RWPE2 (cell line): ENCODE measurements around the gene SLC1A5.
"Not testable (repeated sequence)": the region's sequence is repeated elsewhere in the genome, so short reads cannot be mapped to it uniquely, and the experiment has no call there.

Experiments
- ATAC-seq: fragments of 200-7000 bp; cut with Tn5 transposase; 3 replicates; pipeline ENCODE4 v1.9.1; 2021; ENCODE audit warnings: low read depth
- DNase-seq: peaks from one replicate; pipeline ENCODE4 v3.0.0-alpha.2; 2020; ENCODE audit warnings: low spot score
- H3K27ac ChIP-seq: fragments of 450-650 bp; 2 replicates; pipeline ENCODE4 v1.5.1; 2017; ENCODE audit warnings: mild to moderate bottlenecking; ENCODE audit not compliant: poor library complexity, severe bottlenecking
- H3K27me3 ChIP-seq: fragments of 250-450 bp; sonication (Bioruptor Pico); 2 replicates; pipeline ENCODE4 v1.5.1; 2021; ENCODE audit warnings: mild to moderate bottlenecking, moderate library complexity; ENCODE audit not compliant: insufficient read depth, poor library complexity, severe bottlenecking
- H3K36me3 ChIP-seq: fragments of 250-450 bp; sonication (Bioruptor Pico); 2 replicates; pipeline ENCODE4 v1.5.1; 2020; ENCODE audit warnings: low read depth, mild to moderate bottlenecking, moderate library complexity
- H3K4me1 ChIP-seq: fragments of 250-450 bp; sonication (Bioruptor Pico); 2 replicates; pipeline ENCODE4 v1.5.1; 2021; ENCODE audit warnings: mild to moderate bottlenecking, moderate library complexity; ENCODE audit not compliant: insufficient read depth, poor library complexity, severe bottlenecking
- H3K4me3 ChIP-seq: fragments of 250-450 bp; sonication (Bioruptor Pico); 2 replicates; pipeline ENCODE4 v1.5.1; 2021; ENCODE audit warnings: mild to moderate bottlenecking, moderate library complexity; ENCODE audit not compliant: severe bottlenecking
- H3K9me3 ChIP-seq: fragments of 250-450 bp; sonication (Bioruptor Pico); 2 replicates; pipeline ENCODE4 v1.5.1; 2021; ENCODE audit warnings: mild to moderate bottlenecking, moderate library complexity; ENCODE audit not compliant: severe bottlenecking
- TF ChIP-seq, protein P1 (sequence below): fragments of 450-650 bp; IDR thresholded peaks from one replicate; pipeline ENCODE4 v1.5.1; 2017; ENCODE audit warnings: mild to moderate bottlenecking, moderate library complexity; ENCODE audit not compliant: poor library complexity, severe bottlenecking

The SLC1A5 gene

DNA sequence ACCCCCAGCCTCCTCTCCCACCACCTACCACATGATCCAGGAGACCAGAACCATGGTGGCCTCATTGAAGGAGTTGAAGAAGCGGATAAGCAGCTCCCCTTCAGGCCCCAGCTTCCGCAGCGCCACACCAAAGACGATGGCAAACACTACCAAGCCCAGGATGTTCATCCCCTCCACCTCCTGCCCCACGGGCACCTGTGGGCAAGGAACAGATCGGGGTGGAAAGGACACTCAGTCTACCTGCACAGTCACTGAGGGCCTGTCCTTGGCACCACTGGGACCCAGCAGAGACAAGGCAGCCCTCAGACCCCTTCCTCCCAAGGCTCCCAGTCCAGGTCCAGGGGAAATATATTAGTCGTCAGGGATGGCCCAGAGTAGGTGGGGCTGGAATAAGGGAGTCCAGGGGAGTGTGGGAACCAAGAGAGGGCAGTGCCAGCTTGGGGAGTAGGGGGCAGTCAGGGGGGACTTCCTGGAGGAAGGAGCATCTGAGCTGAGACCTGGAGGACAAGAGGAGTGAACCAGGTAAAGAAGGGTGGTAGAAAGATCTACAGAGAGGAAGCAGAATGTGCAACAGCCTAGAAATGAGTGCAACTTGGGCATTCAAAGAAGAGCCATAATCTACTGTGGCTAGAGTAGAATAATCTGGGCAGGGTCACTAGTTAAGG is 5.9 kb downstream of the SLC1A5 start:
- Histone ChIP-seq H3K4me3 (no peak overlapping the region), H3K36me3 (peaks cover 96% of the 10 kb centered on the region), H3K9me3 (no peaks in the 10 kb centered on the region), H3K27me3 (no peaks in the 10 kb centered on the region), H3K27ac (peak overlapping the region; percentile 98), H3K4me1 (peaks cover 29% of the 10 kb centered on the region)
- no peak for ATAC-seq
- TF ChIP-seq, protein P1, sequence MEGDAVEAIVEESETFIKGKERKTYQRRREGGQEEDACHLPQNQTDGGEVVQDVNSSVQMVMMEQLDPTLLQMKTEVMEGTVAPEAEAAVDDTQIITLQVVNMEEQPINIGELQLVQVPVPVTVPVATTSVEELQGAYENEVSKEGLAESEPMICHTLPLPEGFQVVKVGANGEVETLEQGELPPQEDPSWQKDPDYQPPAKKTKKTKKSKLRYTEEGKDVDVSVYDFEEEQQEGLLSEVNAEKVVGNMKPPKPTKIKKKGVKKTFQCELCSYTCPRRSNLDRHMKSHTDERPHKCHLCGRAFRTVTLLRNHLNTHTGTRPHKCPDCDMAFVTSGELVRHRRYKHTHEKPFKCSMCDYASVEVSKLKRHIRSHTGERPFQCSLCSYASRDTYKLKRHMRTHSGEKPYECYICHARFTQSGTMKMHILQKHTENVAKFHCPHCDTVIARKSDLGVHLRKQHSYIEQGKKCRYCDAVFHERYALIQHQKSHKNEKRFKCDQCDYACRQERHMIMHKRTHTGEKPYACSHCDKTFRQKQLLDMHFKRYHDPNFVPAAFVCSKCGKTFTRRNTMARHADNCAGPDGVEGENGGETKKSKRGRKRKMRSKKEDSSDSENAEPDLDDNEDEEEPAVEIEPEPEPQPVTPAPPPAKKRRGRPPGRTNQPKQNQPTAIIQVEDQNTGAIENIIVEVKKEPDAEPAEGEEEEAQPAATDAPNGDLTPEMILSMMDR = no peak
- no peak for DNase-seq

DNA sequence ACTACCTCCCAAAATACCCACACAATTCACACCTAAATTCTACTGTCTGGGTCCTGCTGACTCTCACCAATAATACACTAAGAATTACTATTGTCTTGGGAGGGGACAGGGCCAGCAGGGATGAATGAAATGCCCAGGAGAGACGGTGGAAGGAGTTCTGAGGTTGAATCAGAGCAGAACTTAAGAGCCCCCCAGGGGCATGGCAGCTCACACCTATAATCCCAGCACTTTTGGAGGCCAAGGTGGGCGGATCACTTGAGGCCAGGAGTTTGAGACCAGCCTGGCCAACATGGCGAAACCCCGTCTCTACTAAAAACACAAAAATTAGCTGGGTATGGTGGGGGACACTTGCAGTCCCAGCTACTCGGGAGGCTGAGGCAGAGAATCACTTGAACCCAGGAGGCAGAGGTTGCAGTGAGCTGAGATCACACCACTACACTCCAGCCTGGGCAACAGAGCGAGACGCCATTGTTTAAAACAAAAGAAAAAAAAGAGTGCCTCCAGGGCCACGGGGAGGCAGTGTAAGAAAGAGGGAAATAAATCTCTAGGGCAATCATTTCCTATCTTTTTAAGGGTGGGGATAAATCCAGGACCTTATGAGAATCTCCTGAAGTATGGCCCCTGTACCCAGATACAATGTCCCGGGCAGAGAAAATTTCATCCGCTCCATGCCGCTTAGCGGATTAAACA is 10.3 kb downstream of the SLC1A5 start:
- H3K9me3 ChIP-seq, H3K27ac ChIP-seq, H3K4me3 ChIP-seq, H3K27me3 ChIP-seq, ATAC-seq, DNase-seq: not testable (repeated sequence)
- Histone ChIP-seq H3K4me1 (peaks cover 19% of the 10 kb centered on the region), H3K36me3 (peaks cover 85% of the 10 kb centered on the region)

DNA sequence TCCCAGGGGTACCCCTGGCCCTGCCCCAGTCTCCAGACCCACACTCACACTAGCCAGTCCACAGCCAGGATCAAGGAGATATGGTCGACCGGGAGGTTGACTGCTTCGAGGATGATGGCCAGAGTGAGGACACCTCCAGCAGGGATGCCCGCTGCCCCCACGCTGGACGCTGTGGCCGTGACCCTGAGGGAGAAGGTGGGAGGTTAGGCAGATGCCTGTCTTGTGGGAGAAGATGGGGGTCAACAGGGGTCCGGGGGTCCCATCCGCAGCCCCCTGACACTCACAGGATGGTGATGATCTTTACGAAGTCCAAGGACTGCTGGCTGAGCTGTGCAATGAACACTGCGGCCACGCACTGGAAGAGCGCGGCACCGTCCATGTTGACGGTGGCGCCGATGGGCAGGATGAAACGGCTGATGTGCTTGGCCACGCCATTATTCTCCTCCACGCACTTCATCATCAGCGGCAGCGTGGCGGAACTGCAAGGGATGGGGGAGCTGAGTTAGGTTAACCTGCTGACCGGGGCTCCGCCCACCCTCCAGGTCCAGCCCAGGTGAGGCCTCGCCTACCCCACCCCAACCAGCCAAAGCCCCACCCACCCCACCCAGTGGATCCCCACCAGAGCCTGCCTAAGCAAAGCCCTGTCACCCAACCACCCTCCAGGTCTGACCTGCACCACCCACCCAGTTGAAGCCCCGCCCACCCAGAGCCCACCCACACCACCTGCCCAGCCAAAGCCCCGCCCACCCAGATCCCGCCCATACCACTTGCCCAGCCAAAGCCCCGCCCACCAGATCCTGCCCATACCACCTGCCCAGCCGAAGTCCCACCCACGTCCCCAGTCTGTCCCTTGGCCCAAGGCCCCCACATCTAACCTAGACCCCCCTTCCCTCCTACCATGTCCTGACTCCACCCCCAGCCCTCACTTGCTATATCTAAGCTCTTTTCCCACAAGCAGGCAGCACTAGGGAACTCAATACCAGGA is 11.2 kb downstream of the SLC1A5 start:
- ATAC-seq (peak; percentile 20; the same call in 1 of the 3 replicates), DNase-seq (no peak)
- H3K4me3 ChIP-seq = no peak overlapping the region
- no peak overlapping the region for H3K27ac ChIP-seq
- TF ChIP-seq, protein P1 = no peak
- no peaks in the 10 kb centered on the region for H3K9me3 ChIP-seq
- H3K36me3 ChIP-seq = peaks cover 76% of the 10 kb centered on the region
- H3K27me3 ChIP-seq = no peaks in the 10 kb centered on the region
- peaks cover 15% of the 10 kb centered on the region for H3K4me1 ChIP-seq

DNA sequence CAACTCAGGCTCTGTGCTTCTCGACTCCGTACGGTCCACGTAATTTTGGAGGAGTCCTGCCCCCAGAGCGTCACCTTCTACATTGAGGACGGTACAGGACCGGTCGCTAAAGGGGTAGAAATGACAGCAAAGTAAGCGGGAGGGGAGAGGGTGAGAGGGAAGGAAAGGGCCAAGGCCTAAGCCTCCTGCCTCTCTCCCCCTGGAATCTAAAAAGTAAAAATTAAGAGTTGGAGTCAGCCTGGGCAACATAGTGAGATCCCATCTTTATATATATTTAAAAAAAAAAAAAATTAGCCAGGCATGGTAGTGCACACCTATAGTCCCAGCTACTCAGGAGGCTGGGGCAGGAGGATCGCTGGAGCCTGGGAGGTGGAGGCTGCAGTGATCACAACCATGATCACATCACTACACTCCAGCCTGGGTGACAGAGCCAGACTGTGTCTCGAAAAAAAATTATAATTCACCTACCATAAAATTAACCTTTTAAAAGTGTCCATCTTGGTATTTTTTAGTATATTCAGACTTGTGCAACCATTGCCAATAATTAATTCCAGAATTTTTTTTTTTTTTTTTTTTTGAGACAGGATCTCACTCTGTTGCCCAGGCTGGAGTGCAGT is 12.6 kb downstream of the SLC1A5 start:
- Histone ChIP-seq H3K36me3 (peaks cover 62% of the 10 kb centered on the region), H3K27me3 (no peaks in the 10 kb centered on the region), H3K4me1 (peaks cover 9% of the 10 kb centered on the region), H3K4me3 (no peak overlapping the region), H3K27ac (no peak overlapping the region), H3K9me3 (no peaks in the 10 kb centered on the region)
- TF ChIP-seq, protein P1 = no peak
- DNase-seq = no peak
- no peak for ATAC-seq

DNA sequence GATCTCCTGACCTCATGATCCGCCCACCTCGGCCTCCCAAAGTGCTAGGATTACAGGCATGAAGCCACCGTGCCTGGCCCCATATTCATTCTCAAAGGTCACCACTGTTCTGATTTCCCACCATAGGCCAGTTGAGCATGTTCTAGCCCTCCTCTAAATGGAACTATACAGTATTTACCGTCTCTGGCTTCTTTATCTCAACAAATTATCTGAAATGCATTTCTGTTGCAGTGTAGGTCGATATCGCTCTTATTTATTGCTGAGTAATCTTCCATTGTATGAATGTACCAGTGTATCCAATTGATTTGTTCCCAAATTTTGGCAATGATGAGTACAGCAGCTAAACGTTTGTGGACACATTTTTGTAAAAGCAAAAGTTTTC is 15.4 kb downstream of the SLC1A5 start:
- no peaks in the 10 kb centered on the region for H3K27me3 ChIP-seq
- no peak for DNase-seq
- peaks cover 8% of the 10 kb centered on the region for H3K4me1 ChIP-seq
- ATAC-seq = no peak
- H3K4me3 ChIP-seq = no peak overlapping the region
- peaks cover 35% of the 10 kb centered on the region for H3K36me3 ChIP-seq
- H3K27ac ChIP-seq = no peak overlapping the region
- TF ChIP-seq, protein P1 = no peak
- H3K9me3 ChIP-seq = no peaks in the 10 kb centered on the region
